PC-3 (cell line): ENCODE results near the gene GCG.

Experiments used
- CTCF ChIP-seq: fragments of 300-600 bp; sonication (generic); conservative IDR thresholded peaks from 2 replicates; pipeline ENCODE4 v1.5.1; 2017; ENCODE audit warnings: antibody characterized with exemption, low read depth, mild to moderate bottlenecking, low read length
- EZH2 ChIP-seq: fragments of 300-600 bp; sonication (generic); IDR thresholded peaks from one replicate; pipeline ENCODE4 v1.6.1; 2017; ENCODE audit warnings: antibody characterized with exemption, mild to moderate bottlenecking, low read length; ENCODE audit not compliant: unreplicated experiment

GRCh38 chr2:162156149-162156548 lies 4.1 kb upstream of the GCG start:
- TF ChIP-seq CTCF: no peak
- no peak for TF ChIP-seq EZH2
